Suprapubic skin (tissue), 4 donors: ENCODE data around the gene MUC5B.

Experiments
- EP300 ChIP-seq: sonication (generic); formaldehyde crosslinking; IDR thresholded peaks from one replicate; pipeline ENCODE4 v1.6.1; 2017; ENCODE audit warnings: antibody characterized with exemption
- POLR2A ChIP-seq, 2 donors: fragments of 450-650 bp; IDR thresholded peaks; one replicate each; pipeline ENCODE4 v1.6.1; 2017; ENCODE audit warnings: antibody characterized with exemption in 2 of 2, mild to moderate bottlenecking in 2 of 2, moderate library complexity in 2 of 2
- POLR2AphosphoS5 ChIP-seq, 3 donors: sonication (generic); formaldehyde crosslinking; IDR thresholded peaks; one replicate each; pipeline ENCODE4 v1.6.1; 2017; ENCODE audit warnings: antibody characterized with exemption in 3 of 3
- TF ChIP-seq, protein P1 (sequence below), 2 donors: fragments of 200-600 bp in 1 of 2; fragments of 450-650 bp in 1 of 2; sonication (generic) in 1 of 2; IDR thresholded peaks; one replicate each; pipeline ENCODE4 v1.5.1; 2016 to 2019; ENCODE audit warnings: antibody characterized with exemption in 2 of 2, mild to moderate bottlenecking in 1 of 2, moderate library complexity in 1 of 2

DNA sequence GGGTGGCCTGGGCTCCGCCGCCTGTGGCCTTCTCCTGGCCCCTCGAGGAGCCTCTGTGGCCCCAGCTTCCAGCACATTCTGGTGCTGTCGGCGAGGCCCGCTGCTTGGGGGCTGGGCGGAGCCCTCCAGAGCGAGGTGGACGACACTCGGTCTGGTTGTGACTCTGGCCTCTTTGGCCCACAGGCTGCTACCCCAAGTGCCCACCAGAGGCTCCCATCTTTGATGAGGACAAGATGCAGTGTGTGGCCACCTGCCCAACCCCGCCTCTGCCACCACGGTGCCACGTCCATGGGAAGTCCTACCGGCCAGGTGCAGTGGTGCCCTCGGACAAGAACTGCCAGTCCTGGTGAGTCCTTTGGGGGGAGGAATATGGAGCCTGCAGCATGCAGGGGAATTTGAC lies 42.7 kb upstream of the MUC5B start:
- TF ChIP-seq, protein P1, sequence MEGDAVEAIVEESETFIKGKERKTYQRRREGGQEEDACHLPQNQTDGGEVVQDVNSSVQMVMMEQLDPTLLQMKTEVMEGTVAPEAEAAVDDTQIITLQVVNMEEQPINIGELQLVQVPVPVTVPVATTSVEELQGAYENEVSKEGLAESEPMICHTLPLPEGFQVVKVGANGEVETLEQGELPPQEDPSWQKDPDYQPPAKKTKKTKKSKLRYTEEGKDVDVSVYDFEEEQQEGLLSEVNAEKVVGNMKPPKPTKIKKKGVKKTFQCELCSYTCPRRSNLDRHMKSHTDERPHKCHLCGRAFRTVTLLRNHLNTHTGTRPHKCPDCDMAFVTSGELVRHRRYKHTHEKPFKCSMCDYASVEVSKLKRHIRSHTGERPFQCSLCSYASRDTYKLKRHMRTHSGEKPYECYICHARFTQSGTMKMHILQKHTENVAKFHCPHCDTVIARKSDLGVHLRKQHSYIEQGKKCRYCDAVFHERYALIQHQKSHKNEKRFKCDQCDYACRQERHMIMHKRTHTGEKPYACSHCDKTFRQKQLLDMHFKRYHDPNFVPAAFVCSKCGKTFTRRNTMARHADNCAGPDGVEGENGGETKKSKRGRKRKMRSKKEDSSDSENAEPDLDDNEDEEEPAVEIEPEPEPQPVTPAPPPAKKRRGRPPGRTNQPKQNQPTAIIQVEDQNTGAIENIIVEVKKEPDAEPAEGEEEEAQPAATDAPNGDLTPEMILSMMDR (IDR thresholded peaks at IDR 0.05), result no peak
- TF ChIP-seq POLR2A (IDR thresholded peaks at IDR 0.05) (no peak), EP300 (no peak), POLR2AphosphoS5 (IDR thresholded peaks at IDR 0.05) (no peak)
